Activated gamma-delta T cell treated with Interleukin-2 at 50 U/mL for 16 hours (primary cell): ENCODE measurements around the gene MIOS.

Experiments
- DNase-seq: peaks from one replicate; pipeline ENCODE4 v3.0.0-alpha.2; 2020

The MIOS gene

DNA sequence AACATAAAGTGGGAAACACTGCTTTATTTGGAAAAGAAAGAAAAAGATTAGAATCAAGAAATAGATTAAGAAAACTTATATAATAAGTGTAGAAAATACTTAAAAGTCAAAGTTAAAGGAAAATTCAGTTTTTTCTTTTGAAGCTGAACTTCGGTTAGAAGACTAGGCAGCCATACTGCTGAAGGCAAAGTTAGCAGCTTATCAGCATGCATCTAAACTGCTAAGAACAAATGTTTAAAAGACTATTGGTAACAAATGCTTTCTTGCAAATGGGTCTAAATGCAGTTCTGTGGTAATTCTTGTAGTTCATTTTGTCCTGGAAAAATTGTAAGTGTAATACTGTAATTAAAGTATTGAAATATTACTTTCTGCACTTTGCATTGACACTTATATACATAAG lies 18.0 kb downstream of the MIOS start:
- DNase-seq: no peak

- DNase-seq: no peak
Measured at GRCh38 chr7:7585241-7585928, 18.7 kb downstream of the MIOS start.

- no peak for DNase-seq
Measured at GRCh38 chr7:7595451-7595850, 28.8 kb downstream of the MIOS start.

- DNase-seq: no peak
Measured at GRCh38 chr7:7596176-7596575, 29.5 kb downstream of the MIOS start.

DNA sequence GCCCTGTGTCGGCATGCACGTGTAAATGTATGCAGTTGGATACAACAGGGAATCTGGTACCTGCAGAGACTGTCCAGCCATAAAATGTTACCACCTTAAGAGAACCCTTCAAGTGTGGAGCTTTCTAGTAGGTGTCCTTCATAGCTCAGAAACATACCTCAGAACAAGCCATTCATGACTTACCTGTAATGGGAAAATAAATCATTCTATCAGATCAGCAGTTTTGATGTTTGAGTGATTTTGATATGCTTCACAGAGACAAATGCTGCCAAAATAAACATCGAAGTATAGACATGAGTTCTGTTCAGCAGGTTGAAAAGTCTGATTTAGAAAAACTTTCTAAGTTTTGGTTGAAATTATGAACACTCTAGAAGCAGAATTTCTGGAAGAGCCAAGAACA lies 40.3 kb downstream of the MIOS start:
- no peak for DNase-seq

DNA sequence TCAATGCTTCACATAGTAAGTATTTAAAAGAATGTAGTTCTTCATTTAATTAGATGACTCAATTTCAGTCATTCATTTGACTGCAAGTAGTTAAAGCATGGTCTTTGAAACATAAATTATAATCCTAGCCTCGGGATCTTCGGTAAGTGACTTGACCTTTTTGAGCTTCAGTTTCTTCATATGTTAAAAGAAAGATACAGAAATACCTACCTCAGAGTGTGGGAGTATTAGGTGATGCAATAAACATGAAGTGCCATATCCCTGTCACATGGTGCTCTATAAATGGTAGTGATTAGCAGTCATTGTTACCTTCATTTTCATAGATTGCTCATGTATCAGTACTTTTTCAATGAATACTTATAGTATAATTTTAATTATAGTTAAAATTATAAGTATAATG lies 42.6 kb downstream of the MIOS start:
- DNase-seq: no peak

GRCh38 chr7:7612519-7612918 lies 45.8 kb downstream of the MIOS start:
- DNase-seq: no peak

- no peak for DNase-seq
Measured at GRCh38 chr7:7613210-7613609, 46.5 kb downstream of the MIOS start.

DNA sequence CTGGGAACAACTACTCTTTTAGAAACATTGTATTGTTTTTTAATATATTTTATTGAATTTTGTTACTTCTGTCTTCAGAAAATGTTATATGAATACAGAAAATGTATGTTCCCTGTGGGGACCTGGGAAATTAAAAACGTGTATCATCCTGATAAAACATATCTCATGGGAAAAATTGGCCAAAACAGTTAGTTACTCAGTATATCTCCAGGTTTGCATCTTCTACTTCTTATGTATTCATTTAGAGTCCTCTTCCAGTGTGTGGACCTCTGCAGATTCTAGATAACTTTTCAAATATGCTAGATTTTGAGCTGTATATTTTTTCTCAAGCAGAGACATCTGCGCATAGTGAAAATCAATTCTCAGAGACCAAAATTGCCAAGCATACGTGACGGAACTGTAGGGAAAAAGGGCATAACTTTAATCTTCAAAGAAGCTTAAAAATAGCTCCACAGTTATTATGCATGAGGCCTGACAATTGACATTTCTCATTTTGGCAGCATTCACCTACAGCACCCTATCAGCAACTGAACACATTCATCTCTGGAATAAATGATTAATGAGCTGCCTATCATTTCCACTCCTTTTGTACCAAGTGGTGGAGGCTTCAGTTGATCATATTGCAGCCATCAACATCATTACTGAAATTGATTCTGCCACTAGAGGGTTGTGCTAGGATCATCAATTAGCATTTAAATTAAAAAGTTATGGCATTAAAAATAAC lies 47.5 kb downstream of the MIOS start:
- DNase-seq: no peak

- no peak for DNase-seq
Measured at GRCh38 chr7:7617550-7617949, 50.9 kb downstream of the MIOS start.

GRCh38 chr7:7618410-7618809 lies 51.7 kb downstream of the MIOS start:
- DNase-seq: no peak

DNA sequence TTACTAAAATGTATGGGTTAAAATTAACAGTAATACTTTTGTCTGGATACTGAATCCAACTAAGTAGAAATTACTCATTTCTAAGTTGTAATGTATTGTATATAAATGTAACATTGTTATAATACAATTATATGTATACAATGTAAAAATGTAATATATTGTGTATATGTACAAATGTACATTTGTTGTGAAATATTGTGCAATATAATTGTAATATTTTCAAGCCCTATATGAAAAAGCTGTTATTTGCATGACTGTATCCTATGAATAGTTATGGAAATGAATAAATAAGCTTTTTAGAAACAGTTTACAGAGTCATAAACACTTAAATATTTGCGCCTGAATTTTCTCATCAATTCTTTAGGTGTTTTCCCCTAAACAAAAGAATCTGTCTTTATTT lies 53.6 kb downstream of the MIOS start:
- DNase-seq: no peak

DNA sequence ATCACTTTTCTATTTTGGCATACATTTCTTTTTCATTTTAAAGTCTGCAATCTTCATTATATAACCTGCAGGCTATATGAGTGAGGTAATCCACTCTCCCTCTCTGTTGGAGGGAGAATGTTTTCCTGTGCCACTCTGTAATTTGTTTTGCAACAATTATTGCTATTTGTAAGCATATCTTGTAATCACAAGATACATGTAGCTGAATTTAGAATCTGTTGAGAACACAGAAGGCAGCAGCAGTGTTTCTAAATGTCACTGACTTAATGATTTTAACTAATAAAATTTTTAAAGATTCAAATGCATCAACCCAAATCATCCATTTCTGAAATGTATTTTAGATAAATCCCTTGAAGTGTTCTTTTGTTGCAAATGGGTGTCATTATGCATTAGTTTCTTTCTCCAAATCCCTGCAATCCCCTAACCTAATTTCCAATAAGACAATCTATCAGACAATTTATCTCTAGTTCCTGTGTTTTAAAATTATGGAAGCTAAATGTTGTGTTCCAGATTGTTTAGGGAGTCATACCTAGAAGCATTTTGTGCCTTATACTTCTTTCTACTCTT lies 54.0 kb downstream of the MIOS start:
- no peak for DNase-seq

DNA sequence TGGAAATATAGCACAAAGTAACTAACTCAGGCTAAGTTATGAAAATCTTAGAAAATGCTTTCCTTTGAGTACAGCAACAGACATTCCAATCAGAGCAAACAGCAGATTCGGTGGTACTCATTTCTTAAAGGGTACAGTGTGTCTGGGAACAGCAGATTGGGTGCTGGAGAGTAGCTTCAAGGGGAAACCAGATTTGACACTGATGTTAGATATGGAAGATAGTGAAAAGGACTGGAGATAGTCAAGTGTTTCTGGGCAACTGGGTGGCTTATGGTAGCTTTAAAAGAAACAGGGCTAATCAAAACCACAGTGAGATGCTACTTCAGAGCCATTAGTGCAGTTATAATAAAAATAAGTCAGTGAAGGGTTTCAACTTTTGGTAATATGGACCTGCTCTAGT lies 61.8 kb downstream of the MIOS start:
- no peak for DNase-seq

- DNase-seq: no peak
Measured at GRCh38 chr7:7630626-7631329, 64.1 kb downstream of the MIOS start.

- DNase-seq: no peak
Measured at GRCh38 chr7:7639421-7639820, 72.7 kb downstream of the MIOS start.

GRCh38 chr7:7639847-7640220 lies 73.2 kb downstream of the MIOS start:
- no peak for DNase-seq

DNA sequence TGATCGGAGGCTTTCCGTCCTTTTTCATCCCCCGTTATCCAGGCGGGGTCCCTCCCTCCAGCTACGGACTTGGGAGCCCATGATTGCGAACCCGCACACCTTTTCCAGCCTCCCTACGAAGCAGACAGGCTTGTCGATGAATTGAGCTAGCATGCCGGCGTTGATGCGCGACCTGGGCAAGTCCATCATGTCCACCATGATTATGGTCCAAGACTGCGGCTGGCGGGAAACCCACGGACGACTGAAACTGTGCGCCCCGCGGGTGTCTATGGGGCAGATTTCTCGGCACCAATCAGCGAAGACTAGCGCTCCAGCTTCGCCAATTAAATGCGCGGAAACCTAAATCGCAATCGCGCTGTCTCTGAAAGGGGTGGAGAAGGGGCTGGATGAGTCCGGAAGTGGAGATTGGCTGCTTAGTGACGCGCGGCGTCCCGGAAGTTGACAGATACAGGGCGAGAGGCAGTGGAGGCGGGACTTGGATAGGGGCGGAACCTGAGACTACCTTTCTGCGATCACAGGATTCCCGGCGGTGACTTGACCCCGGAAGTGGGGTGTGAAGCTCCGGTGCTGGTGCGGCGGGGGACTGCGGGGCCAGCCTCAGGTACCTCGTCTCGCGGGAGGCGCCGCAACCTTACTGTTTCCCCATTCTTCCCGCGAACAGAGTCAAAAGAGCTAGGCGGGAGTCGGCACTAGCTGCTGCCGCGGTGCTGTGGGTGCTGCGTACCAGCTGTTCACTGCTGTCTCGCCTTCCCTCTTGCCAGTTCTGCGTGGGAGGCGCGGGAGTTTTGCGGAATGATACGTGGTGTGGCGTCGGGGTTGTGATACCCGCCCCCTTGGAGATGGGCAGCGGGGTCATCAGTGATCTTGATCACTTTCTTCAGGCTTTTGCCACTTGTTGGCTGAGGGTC lies 73.8 kb downstream of the MIOS start, which contains the start of gene UMAD1:
UMAD1 (plus strand) TSS at position 532 of the 908 bp plus-strand sequence. CDS start 32,620 bp downstream, outside the sequence.
- peak; percentile 97 for DNase-seq

GRCh38 chr7:7641129-7641663 lies 74.5 kb downstream of the MIOS start:
- DNase-seq: no peak

GRCh38 chr7:7642081-7642480 lies 75.4 kb downstream of the MIOS start:
- no peak for DNase-seq

- DNase-seq: no peak
Measured at GRCh38 chr7:7647495-7648036, 80.9 kb downstream of the MIOS start.

DNA sequence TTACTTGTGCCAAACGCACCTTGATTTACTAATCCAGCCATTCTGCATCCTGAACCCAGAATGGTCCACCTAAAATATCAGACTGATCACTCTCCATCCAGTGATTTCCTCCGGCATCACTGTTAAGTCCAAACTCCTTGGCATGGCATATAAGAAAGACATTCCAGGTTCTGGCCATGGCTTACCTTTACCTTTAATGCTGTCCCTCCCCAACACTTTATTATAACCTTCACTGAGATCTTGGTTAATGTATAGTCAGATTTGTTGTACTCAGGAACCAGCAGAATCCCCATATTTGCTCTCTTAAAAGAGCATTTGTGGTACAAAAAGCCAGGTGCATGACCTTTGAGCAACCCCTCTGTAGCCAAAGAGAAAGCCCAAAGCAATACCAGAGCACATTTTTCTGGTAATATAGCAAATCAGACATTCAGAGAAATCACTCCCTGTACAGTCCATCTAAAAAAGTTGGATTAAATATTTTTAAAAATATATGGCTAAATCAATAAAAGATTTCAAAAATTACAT lies 84.1 kb downstream of the MIOS start:
- no peak for DNase-seq
